Type B pancreatic cell (in vitro differentiated cells): ENCODE measurements around the gene MYH1. TPM values are rescaled to one million over a fixed set of nuclear protein-coding genes. Genes with fewer than 3 reads are reported as not detected.
"Not testable (repeated sequence)": the region's sequence is repeated elsewhere in the genome, so short reads cannot be mapped to it uniquely, and the experiment has no call there.

ENCODE experiments used
- DNase-seq: peaks from one replicate; pipeline ENCODE4 v3.0.0; 2021; ENCODE audit warnings: mixed read lengths; ENCODE audit not compliant: unreplicated experiment; ENCODE audit errors: extremely low spot score
- H3K27ac Mint-ChIP-seq: 2 replicates; pipeline ENCODE4 v1.8.0; 2021; ENCODE audit warnings: mild to moderate bottlenecking, mixed read lengths
- H3K27me3 Mint-ChIP-seq: 2 replicates; pipeline ENCODE4 v1.8.0; 2021; ENCODE audit warnings: mixed read lengths
- H3K36me3 Mint-ChIP-seq: 2 replicates; pipeline ENCODE4 v1.8.0; 2021; ENCODE audit warnings: mixed read lengths
- H3K4me1 Mint-ChIP-seq: one replicate; pipeline ENCODE4 v1.8.0; 2021; ENCODE audit warnings: mixed read lengths; ENCODE audit not compliant: unreplicated experiment
- H3K4me3 Mint-ChIP-seq: 2 replicates; pipeline ENCODE4 v1.8.0; 2021; ENCODE audit warnings: mild to moderate bottlenecking, mixed read lengths
- H3K9me3 Mint-ChIP-seq: 2 replicates; pipeline ENCODE4 v1.8.0; 2021; ENCODE audit warnings: mixed read lengths
- CTCF ChIP-seq: fragments of 200-600 bp; sonication (generic); conservative IDR thresholded peaks from 2 replicates; pipeline ENCODE4 v1.5.0; 2021; ENCODE audit warnings: antibody characterized with exemption, mild to moderate bottlenecking
- total RNA-seq: library from RNA; stranded (reverse); gene quantifications from 2 replicates; pipeline ENCODE4 v1.2.1, GENCODE V29; 2021; ENCODE audit warnings: low replicate concordance

The MYH1 gene
- total RNA-seq, 1 donor from 2014 or later: not detected

GRCh38 chr17:10550014-10550413 lies 31.7 kb upstream of the MYH1 start:
- Mint-ChIP-seq H3K27ac (no peak overlapping the region), H3K4me3 (no peak overlapping the region)

GRCh38 chr17:10549096-10549842 lies 30.9 kb upstream of the MYH1 start, which contains the start of gene MYH2:
Gene MYH2 (minus strand): TSS chr17:10549658. CDS start chr17:10547920, 1,738 bp downstream.
- no peak within 1 kb of the TSS for H3K27ac Mint-ChIP-seq
- TF ChIP-seq CTCF: no peak

More at GRCh38 chr17:10550014-10550413, 31.7 kb upstream of the MYH1 start:
- Mint-ChIP-seq H3K27me3 (peaks cover 33% of the 10 kb centered on the region), H3K36me3 (no peaks in the 10 kb centered on the region), H3K4me1 (no peaks in the 10 kb centered on the region), H3K9me3 (no peaks in the 10 kb centered on the region)
- DNase-seq: no peak
- TF ChIP-seq CTCF: no peak

GRCh38 chr17:10547351-10547750 lies 29.0 kb upstream of the MYH1 start:
- Mint-ChIP-seq H3K27me3 (peaks cover 33% of the 10 kb centered on the region), H3K4me3 (no peak overlapping the region), H3K27ac (no peak overlapping the region), H3K4me1 (no peaks in the 10 kb centered on the region), H3K9me3 (no peaks in the 10 kb centered on the region), H3K36me3 (no peaks in the 10 kb centered on the region)
- no peak for TF ChIP-seq CTCF
- DNase-seq: no peak

More at GRCh38 chr17:10549096-10549842, 30.9 kb upstream of the MYH1 start, which contains the start of gene MYH2:
- no peak within 1 kb of the TSS for H3K4me3 Mint-ChIP-seq
- no peaks in the 10 kb centered on the region for H3K9me3 Mint-ChIP-seq
- DNase-seq: no peak
- H3K27me3 Mint-ChIP-seq: peaks cover 33% of the 10 kb centered on the region
- no peaks in the 10 kb centered on the region for H3K36me3 Mint-ChIP-seq
- H3K4me1 Mint-ChIP-seq: no peaks in the 10 kb centered on the region

DNA sequence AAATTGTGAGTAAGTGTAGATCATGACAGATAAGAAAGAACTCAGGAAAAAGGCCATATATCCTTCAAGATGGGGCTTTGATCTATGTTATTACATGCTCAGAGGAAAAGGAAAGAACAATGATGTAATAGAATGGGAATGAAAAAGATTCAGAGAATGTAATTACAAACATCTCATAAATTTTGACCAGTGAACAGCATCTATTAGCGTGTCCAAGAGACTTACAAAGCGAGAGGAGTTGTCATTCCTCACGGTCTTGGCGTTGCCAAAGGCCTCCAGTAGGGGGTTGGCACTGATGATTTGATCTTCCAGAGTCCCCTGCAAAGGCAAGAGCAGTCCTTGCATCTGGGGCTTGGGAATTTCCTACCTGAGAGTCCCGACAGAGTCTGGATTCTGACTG lies 25.1 kb upstream of the MYH1 start:
- H3K36me3 Mint-ChIP-seq, H3K9me3 Mint-ChIP-seq, DNase-seq, H3K27me3 Mint-ChIP-seq, H3K4me1 Mint-ChIP-seq, H3K4me3 Mint-ChIP-seq, H3K27ac Mint-ChIP-seq: not testable (repeated sequence)
- peak; percentile 48 for TF ChIP-seq CTCF

DNA sequence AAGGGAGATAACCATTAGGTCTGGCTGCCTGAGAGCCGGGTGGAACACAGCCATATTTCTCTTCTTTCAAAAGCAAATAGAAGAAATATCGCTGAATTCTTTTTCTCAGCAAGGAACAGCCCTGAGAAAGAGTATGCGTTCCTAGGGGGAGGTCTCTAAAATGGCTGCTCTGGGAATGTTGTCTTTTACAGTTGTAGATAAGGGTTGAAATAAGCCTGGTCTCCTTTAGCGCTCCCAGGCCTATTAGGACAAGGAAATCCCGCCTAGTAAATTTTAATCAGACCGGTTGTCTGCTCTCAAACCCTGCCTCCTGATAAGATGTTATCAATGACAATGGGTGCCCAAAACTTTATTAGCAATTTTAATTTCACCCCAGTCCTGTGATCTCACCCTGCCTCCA lies 22.8 kb upstream of the MYH1 start:
- H3K36me3 Mint-ChIP-seq, H3K4me1 Mint-ChIP-seq, DNase-seq, H3K9me3 Mint-ChIP-seq, H3K4me3 Mint-ChIP-seq, H3K27me3 Mint-ChIP-seq, H3K27ac Mint-ChIP-seq: not testable (repeated sequence)

GRCh38 chr17:10532026-10532425 lies 13.7 kb upstream of the MYH1 start:
- H3K27ac Mint-ChIP-seq: no peak overlapping the region
- H3K27me3 Mint-ChIP-seq: peaks cover 9% of the 10 kb centered on the region
- no peak for DNase-seq
- no peaks in the 10 kb centered on the region for H3K9me3 Mint-ChIP-seq
- no peak overlapping the region for H3K4me3 Mint-ChIP-seq
- H3K4me1 Mint-ChIP-seq: no peaks in the 10 kb centered on the region
- TF ChIP-seq CTCF: no peak
- no peaks in the 10 kb centered on the region for H3K36me3 Mint-ChIP-seq
